Astrocyte (in vitro differentiated cells and primary cell): ENCODE measurements around the gene IL17RD. TPM values are rescaled to one million over a fixed set of nuclear protein-coding genes. Genes with fewer than 3 reads are reported as not detected.

Experiments used
- DNase-seq: peaks from one replicate; pipeline ENCODE4 v3.0.0-alpha.2; 2010; ENCODE audit warnings: low read depth
- FAIRE-seq: peaks from 2 replicates; lab custom pipeline; 2011; peaks lifted over from hg19 to GRCh38; lab: Jason Lieb, UNC
- H2AFZ ChIP-seq: 2 replicates; pipeline ENCODE4 v1.6.0; 2012; ENCODE audit warnings: low read depth, low read length, inconsistent platforms
- H3K27ac ChIP-seq: 2 replicates; pipeline ENCODE4 v1.5.1; 2011; ENCODE audit warnings: low read depth, low read length, inconsistent platforms
- H3K27me3 ChIP-seq: 2 replicates; pipeline ENCODE4 v1.6.0; 2011; ENCODE audit warnings: low read length, inconsistent platforms; ENCODE audit not compliant: insufficient read depth
- H3K36me3 ChIP-seq: 2 replicates; pipeline ENCODE4 v1.5.1; 2011; ENCODE audit warnings: low read length, inconsistent platforms; ENCODE audit not compliant: insufficient read depth
- H3K4me1 ChIP-seq: 2 replicates; pipeline ENCODE4 v1.5.1; 2011; ENCODE audit warnings: low read length, inconsistent platforms; ENCODE audit not compliant: insufficient read depth
- H3K4me2 ChIP-seq: 2 replicates; pipeline ENCODE4 v1.6.0; 2012; ENCODE audit warnings: low read length, inconsistent platforms
- H3K4me3 ChIP-seq: 2 replicates; pipeline ENCODE4 v1.5.1; 2011; ENCODE audit warnings: low read depth, mild to moderate bottlenecking, low read length, inconsistent platforms; ENCODE audit not compliant: insufficient read depth
- H3K79me2 ChIP-seq: 2 replicates; pipeline ENCODE4 v1.6.0; 2012; ENCODE audit warnings: mild to moderate bottlenecking, low read length, inconsistent platforms; ENCODE audit not compliant: insufficient read depth
- H3K9ac ChIP-seq: 2 replicates; pipeline ENCODE4 v1.6.0; 2012; ENCODE audit warnings: mild to moderate bottlenecking, low read length, inconsistent platforms
- H3K9me3 ChIP-seq: 2 replicates; pipeline ENCODE4 v1.5.1; 2012; ENCODE audit warnings: low read depth, mild to moderate bottlenecking, low read length, inconsistent platforms; ENCODE audit not compliant: insufficient read depth
- H4K20me1 ChIP-seq: 2 replicates; pipeline ENCODE4 v1.6.0; 2012; ENCODE audit warnings: low read length, inconsistent platforms; ENCODE audit not compliant: insufficient read depth
- H3K27ac Mint-ChIP-seq: one replicate; pipeline ENCODE4 v1.8.0; 2021; ENCODE audit warnings: mild to moderate bottlenecking, mixed read lengths; ENCODE audit not compliant: unreplicated experiment
- H3K27me3 Mint-ChIP-seq: one replicate; pipeline ENCODE4 v1.8.0; 2021; ENCODE audit warnings: low read depth, mixed read lengths; ENCODE audit not compliant: unreplicated experiment
- H3K36me3 Mint-ChIP-seq: one replicate; pipeline ENCODE4 v1.8.0; 2021; ENCODE audit warnings: low read depth, mixed read lengths; ENCODE audit not compliant: unreplicated experiment
- H3K4me1 Mint-ChIP-seq: one replicate; pipeline ENCODE4 v1.8.0; 2021; ENCODE audit warnings: low read depth, mixed read lengths; ENCODE audit not compliant: unreplicated experiment
- H3K4me3 Mint-ChIP-seq: one replicate; pipeline ENCODE4 v1.8.0; 2021; ENCODE audit warnings: mild to moderate bottlenecking, moderate library complexity, mixed read lengths; ENCODE audit not compliant: unreplicated experiment
- H3K9me3 Mint-ChIP-seq: one replicate; pipeline ENCODE4 v1.8.0; 2021; ENCODE audit warnings: mild to moderate bottlenecking, mixed read lengths; ENCODE audit not compliant: unreplicated experiment
- EZH2 ChIP-seq: IDR thresholded peaks from 2 replicates; pipeline ENCODE4 v1.6.1; 2012; ENCODE audit warnings: mild to moderate bottlenecking, low read length, inconsistent platforms; ENCODE audit not compliant: insufficient read depth
- total RNA-seq: library from RNA; stranded (reverse); gene quantifications from 2 replicates; pipeline ENCODE4 v1.2.1, GENCODE V29; 2021
- TF ChIP-seq, protein P1 (sequence below): IDR thresholded peaks from 2 replicates; pipeline ENCODE4 v1.5.1; 2011; ENCODE audit warnings: low read depth, mild to moderate bottlenecking, inconsistent platforms, low read length, moderate library complexity; ENCODE audit not compliant: insufficient read depth

The IL17RD gene
- total RNA-seq, 1 donor from 2014 or later = 13.0 TPM

DNA sequence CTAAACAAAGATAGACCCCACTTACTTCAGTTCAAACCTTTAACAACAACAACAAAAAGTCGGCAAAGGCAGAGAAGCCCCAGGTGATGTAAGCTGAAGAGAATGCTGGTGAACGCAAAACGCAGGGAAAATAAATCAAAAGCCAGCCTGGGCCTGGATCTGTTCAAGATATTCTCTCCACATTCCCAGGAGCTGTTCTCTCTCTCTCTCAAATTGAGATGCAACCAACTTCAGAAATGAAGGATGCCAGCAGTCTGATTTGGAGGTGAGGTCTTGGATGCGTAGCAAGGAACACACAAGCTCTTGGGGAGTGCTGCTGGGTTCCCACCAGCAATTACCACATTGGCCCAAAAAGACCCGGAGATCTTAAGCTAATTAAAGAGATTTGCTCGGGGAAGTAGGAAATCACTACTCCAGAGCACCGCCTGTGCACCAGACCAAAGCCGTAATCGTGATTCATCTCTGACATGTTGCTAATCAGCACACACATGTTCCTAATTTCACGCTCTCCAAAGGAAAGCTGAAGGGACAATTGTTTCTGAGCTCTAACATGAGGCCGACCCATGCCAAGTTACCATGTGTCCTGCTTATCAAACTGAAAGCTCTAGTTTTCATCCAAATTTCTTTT, 37.1 kb downstream of the IL17RD start:
- Histone ChIP-seq H3K4me2 (peak overlapping the region; percentile 78), H4K20me1 (peaks cover 15% of the 10 kb centered on the region), H3K9me3 (no peaks in the 10 kb centered on the region), H3K27ac (peak overlapping the region; percentile 83), H3K4me3 (peak overlapping the region; percentile 35), H2AFZ (peak overlapping the region; percentile 33), H3K36me3 (no peaks in the 10 kb centered on the region), H3K9ac (peak overlapping the region; percentile 66), H3K79me2 (peaks cover 33% of the 10 kb centered on the region), H3K27me3 (no peaks in the 10 kb centered on the region), H3K4me1 (peaks cover 32% of the 10 kb centered on the region)
- TF ChIP-seq EZH2 = no peak
- TF ChIP-seq, protein P1, sequence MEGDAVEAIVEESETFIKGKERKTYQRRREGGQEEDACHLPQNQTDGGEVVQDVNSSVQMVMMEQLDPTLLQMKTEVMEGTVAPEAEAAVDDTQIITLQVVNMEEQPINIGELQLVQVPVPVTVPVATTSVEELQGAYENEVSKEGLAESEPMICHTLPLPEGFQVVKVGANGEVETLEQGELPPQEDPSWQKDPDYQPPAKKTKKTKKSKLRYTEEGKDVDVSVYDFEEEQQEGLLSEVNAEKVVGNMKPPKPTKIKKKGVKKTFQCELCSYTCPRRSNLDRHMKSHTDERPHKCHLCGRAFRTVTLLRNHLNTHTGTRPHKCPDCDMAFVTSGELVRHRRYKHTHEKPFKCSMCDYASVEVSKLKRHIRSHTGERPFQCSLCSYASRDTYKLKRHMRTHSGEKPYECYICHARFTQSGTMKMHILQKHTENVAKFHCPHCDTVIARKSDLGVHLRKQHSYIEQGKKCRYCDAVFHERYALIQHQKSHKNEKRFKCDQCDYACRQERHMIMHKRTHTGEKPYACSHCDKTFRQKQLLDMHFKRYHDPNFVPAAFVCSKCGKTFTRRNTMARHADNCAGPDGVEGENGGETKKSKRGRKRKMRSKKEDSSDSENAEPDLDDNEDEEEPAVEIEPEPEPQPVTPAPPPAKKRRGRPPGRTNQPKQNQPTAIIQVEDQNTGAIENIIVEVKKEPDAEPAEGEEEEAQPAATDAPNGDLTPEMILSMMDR = no peak
- H3K27me3 Mint-ChIP-seq = no peaks in the 10 kb centered on the region
- DNase-seq (peak; percentile 81), FAIRE-seq (no peak)
- H3K9me3 Mint-ChIP-seq = no peaks in the 10 kb centered on the region
- H3K4me3 Mint-ChIP-seq = no peak overlapping the region
- peaks cover 4% of the 10 kb centered on the region for H3K36me3 Mint-ChIP-seq
- peaks cover 17% of the 10 kb centered on the region for H3K4me1 Mint-ChIP-seq
- H3K27ac Mint-ChIP-seq = no peak overlapping the region

DNA sequence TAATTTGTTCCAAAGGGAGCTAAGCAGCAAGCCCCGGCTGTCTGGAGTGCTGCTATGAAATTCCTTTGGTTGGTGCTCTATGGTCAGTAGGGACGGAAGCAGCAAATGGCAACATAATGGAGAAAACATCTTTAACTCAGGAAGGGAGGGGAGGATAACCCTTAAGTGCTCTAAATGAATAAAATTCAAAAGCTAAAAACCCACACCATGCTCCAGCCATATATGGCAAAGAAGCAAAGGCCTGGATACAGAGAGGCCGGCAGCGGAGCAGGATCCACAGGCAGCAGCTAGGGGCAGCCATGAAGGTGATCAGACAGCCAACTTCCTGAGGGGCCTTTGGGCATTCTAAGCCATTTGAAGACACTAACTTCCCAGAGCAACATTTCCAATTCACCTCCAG, 38.9 kb downstream of the IL17RD start:
- FAIRE-seq (no peak), DNase-seq (no peak)
- Histone ChIP-seq H3K9ac (no peak overlapping the region), H3K4me2 (no peak overlapping the region), H3K36me3 (no peaks in the 10 kb centered on the region), H2AFZ (no peak overlapping the region), H3K4me1 (peaks cover 32% of the 10 kb centered on the region), H3K27ac (no peak overlapping the region), H4K20me1 (peaks cover 23% of the 10 kb centered on the region), H3K9me3 (no peaks in the 10 kb centered on the region), H3K79me2 (peaks cover 30% of the 10 kb centered on the region), H3K27me3 (no peaks in the 10 kb centered on the region), H3K4me3 (no peak overlapping the region)
- no peaks in the 10 kb centered on the region for H3K9me3 Mint-ChIP-seq
- no peak for TF ChIP-seq EZH2
- TF ChIP-seq, protein P1 = no peak
- no peak overlapping the region for H3K4me3 Mint-ChIP-seq
- peaks cover 17% of the 10 kb centered on the region for H3K4me1 Mint-ChIP-seq
- H3K27me3 Mint-ChIP-seq = peaks cover 3% of the 10 kb centered on the region
- no peak overlapping the region for H3K27ac Mint-ChIP-seq
- peaks cover 4% of the 10 kb centered on the region for H3K36me3 Mint-ChIP-seq
